Spleen (tissue), 11 donors: ENCODE results near the gene SHMT2. TPM values are rescaled to one million over a fixed set of nuclear protein-coding genes. Genes with fewer than 3 reads are reported as not detected.

Source experiments
- DNase-seq: peaks from one replicate; pipeline ENCODE4 v3.0.0-alpha.2; 2020
- H3K27ac ChIP-seq, 8 donors: fragments of 200-600 bp; sonication (generic) in 7 of 8; 1 replicate in 4 of 8; 2 replicates in 4 of 8; pipeline versions ENCODE4 v1.5.0 to v1.8.0; 2016 to 2021; ENCODE audit warnings: inconsistent platforms in 4 of 8, mild to moderate bottlenecking in 4 of 8, moderate library complexity in 1 of 8
- H3K27me3 ChIP-seq, 7 donors: fragments of 200-600 bp; sonication (generic) in 6 of 7; replicated peaks in 1 of 7; 1 replicate in 4 of 7; 2 replicates in 3 of 7; pipeline versions ENCODE4 v1.5.0 to v1.8.0; 2016 to 2021; ENCODE audit warnings: inconsistent platforms in 3 of 7, mild to moderate bottlenecking in 1 of 7
- H3K36me3 ChIP-seq, 6 donors: fragments of 200-600 bp; sonication (generic) in 5 of 6; 1 replicate in 4 of 6; 2 replicates in 2 of 6; pipeline versions ENCODE4 v1.5.0 to v1.8.0; 2016 to 2021; ENCODE audit warnings: inconsistent platforms in 2 of 6
- H3K4me1 ChIP-seq, 6 donors: fragments of 200-600 bp; sonication (generic) in 5 of 6; 1 replicate in 3 of 6; 2 replicates in 3 of 6; pipeline versions ENCODE4 v1.5.0 to v1.8.0; 2016 to 2021; ENCODE audit warnings: inconsistent platforms in 3 of 6
- H3K4me3 ChIP-seq, 8 donors: fragments of 200-600 bp; sonication (generic) in 7 of 8; 1 replicate in 4 of 8; 2 replicates in 4 of 8; pipeline versions ENCODE4 v1.5.0 to v1.8.0; 2016 to 2021; ENCODE audit warnings: inconsistent platforms in 4 of 8, mild to moderate bottlenecking in 4 of 8, moderate library complexity in 2 of 8
- H3K9me3 ChIP-seq, 8 donors: fragments of 200-600 bp; sonication (generic) in 7 of 8; 1 replicate in 4 of 8; 2 replicates in 4 of 8; pipeline versions ENCODE4 v1.5.0 to v1.8.0; 2016 to 2021; ENCODE audit warnings: inconsistent platforms in 4 of 8
- POLR2A ChIP-seq, 3 donors: fragments of 450-650 bp; IDR thresholded peaks; one replicate each; pipeline ENCODE4 v1.5.1; 2017; ENCODE audit warnings: antibody characterized with exemption in 3 of 3, mild to moderate bottlenecking in 1 of 3
- POLR2AphosphoS5 ChIP-seq, 3 donors: sonication (generic); formaldehyde crosslinking; IDR thresholded peaks; one replicate each; pipeline ENCODE4 v1.5.1; 2017; ENCODE audit warnings: antibody characterized with exemption in 3 of 3
- WGBS, 5 donors: extraction: QIAGEN DNeasy Blood & Tissue Kit in 3 of 5; methylation state at CpG; one replicate each; pipeline versions ENCODE4 v1.1.5 to v1.1.7; 2013 to 2018; 5-methylcytosine and 5-hydroxymethylcytosine counted together
- intact Hi-C: fragments of 100-400 bp; cut with DNase I; formaldehyde crosslinking; loops from one replicate; pipeline ENCODE4 v1.15.0; 2023; ENCODE audit warnings: low total_unique reads
- polyA plus RNA-seq, 3 donors: library from polyadenylated mRNA; stranded (reverse); fragments of 200-250 nt; gene quantifications; one replicate each; pipeline ENCODE4 v1.2.1, GENCODE V29; 2013
- total RNA-seq, 7 donors: library from RNA; depleted of rRNA in 3 of 7; stranded (reverse); fragments of >200 nt in 3 of 7; fragmentation: NEBNext Ultra II Directional in 4 of 7; extraction: Animal tissue kit (Norgen Biotek cat#: 25700) in 4 of 7; gene quantifications; one replicate each; pipeline versions ENCODE4 v1.1.0 to v1.2.1, GENCODE V29; 2016 to 2021
- TF ChIP-seq, protein P1 (sequence below), 11 experiments: fragments of 200-600 bp in 7 of 11; fragments of 450-650 bp in 4 of 11; sonication (generic) in 4 of 11; IDR thresholded peaks in 8 of 11; conservative IDR thresholded peaks in 3 of 11; 1 replicate in 7 of 11; 2 replicates in 4 of 11; pipeline versions ENCODE4 v1.4.0 to v1.8.0; 2016 to 2021; ENCODE audit warnings: antibody characterized with exemption in 11 of 11, inconsistent platforms in 4 of 11, mild to moderate bottlenecking in 1 of 11
- donor health status: healthy with polysubstance abuse.
- donor health status: DM: no; HTN: no; CAD: no; lungs with moderate emphysema.
- donor health status: DM: no; HTN: no; CAD: no.
- donor health status: Bipolar disorder and iron deficiency.
- donor health status: healthy.
- donor health status: DM: no; HTN: no; CAD: no.
- donor health status: DM: yes; HTN: yes; CAD: no.

Gene SHMT2
- total and polyA plus RNA-seq, 10 donors: 47.3 to 86.6 (median 62.9) TPM

DNA sequence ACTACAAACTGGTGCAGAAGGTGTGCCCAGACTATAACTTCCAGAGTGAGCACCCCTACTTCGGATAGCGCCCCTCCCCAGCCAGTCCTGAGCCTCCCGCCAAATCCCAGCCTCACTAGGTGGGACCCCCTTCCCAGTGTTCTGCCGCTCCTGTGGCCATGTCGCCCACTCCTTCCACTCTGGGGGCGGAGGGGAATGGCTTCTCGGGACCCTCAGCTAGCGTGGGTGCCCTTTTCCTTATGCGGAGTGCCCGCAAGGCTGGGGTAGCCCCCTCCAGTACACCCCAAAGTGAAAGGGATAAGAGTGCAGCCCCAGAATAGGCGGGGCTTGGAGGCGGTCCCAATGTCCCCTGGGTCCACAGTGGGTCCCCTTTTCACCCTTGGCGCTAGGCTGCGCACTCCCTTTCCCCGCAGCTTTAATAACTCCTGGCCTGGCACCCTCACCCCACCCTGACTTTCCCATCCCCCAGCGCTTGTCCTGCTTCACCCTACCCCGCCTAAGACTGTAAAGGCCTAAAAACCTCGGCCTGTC lies 3.8 kb upstream of the SHMT2 start:
- Histone ChIP-seq H3K4me1 (peaks cover 7 to 97% (median 57%) of the 10 kb centered on the region in 6 donors), H3K4me3 (peak overlapping the region in 1 of 8 donors; percentile 55), H3K27me3 (peaks cover 0 to 73% (median 66%) of the 10 kb centered on the region in 7 donors), H3K36me3 (no peaks in the 10 kb centered on the region), H3K9me3 (no peaks in the 10 kb centered on the region), H3K27ac (no peak overlapping the region)
- intact Hi-C loops: no loop called here
- DNase-seq: no peak
- 28 to 43% (median 31%) methylated on average over 18 of the region's 18 CpGs for WGBS, 5 donors
- TF ChIP-seq POLR2A (IDR thresholded peaks at IDR 0.05) (no peak), POLR2AphosphoS5 (IDR thresholded peaks at IDR 0.05) (no peak)
- TF ChIP-seq, protein P1, sequence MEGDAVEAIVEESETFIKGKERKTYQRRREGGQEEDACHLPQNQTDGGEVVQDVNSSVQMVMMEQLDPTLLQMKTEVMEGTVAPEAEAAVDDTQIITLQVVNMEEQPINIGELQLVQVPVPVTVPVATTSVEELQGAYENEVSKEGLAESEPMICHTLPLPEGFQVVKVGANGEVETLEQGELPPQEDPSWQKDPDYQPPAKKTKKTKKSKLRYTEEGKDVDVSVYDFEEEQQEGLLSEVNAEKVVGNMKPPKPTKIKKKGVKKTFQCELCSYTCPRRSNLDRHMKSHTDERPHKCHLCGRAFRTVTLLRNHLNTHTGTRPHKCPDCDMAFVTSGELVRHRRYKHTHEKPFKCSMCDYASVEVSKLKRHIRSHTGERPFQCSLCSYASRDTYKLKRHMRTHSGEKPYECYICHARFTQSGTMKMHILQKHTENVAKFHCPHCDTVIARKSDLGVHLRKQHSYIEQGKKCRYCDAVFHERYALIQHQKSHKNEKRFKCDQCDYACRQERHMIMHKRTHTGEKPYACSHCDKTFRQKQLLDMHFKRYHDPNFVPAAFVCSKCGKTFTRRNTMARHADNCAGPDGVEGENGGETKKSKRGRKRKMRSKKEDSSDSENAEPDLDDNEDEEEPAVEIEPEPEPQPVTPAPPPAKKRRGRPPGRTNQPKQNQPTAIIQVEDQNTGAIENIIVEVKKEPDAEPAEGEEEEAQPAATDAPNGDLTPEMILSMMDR (IDR thresholded peaks at IDR 0.05 in 8 of 11, conservative IDR thresholded peaks at IDR 0.05 in 3 of 11): no peak

DNA sequence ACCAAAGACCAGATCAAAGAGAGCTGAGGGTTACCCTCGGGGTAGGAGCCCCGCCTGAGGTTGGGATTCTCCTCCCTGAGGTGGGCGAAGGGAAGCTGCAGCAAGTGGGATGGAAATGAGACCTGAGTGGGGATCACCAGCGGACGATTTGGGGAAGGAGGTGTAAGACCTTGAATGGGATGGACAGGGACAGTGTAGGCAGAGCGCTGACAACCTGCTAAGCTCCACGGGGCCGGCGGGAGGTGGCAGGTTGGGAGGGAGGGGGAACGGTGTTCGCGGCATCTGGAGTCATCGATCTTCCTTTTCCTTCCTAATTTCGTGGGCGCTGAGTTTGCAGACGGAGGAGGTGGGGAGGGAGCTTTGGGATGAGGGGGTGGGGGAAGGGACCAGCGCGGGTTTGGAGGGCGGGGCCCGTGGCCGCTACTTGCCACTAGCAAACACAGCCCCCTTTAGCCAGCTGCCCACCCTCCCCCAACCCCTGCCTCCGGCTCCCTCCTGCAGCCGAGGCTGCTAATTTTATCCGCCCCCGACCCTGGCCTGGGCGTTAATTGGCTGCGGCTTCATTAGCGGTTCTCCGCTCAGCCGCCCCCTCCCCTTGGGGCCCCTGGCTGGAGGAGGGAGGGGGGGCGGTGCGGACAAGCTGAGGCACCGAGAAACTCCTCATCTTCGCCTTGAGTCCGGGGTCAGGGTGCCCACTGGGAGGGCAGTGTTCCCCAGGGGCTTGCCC lies 2.8 kb upstream of the SHMT2 start:
- 6 to 13% (median 11%) methylated on average over 24 to 35 of the region's 35 CpGs for whole genome bisulfite sequencing, 5 donors
- H3K4me1 ChIP-seq: peaks cover 14 to 97% (median 64%) of the 10 kb centered on the region in 6 donors

DNA sequence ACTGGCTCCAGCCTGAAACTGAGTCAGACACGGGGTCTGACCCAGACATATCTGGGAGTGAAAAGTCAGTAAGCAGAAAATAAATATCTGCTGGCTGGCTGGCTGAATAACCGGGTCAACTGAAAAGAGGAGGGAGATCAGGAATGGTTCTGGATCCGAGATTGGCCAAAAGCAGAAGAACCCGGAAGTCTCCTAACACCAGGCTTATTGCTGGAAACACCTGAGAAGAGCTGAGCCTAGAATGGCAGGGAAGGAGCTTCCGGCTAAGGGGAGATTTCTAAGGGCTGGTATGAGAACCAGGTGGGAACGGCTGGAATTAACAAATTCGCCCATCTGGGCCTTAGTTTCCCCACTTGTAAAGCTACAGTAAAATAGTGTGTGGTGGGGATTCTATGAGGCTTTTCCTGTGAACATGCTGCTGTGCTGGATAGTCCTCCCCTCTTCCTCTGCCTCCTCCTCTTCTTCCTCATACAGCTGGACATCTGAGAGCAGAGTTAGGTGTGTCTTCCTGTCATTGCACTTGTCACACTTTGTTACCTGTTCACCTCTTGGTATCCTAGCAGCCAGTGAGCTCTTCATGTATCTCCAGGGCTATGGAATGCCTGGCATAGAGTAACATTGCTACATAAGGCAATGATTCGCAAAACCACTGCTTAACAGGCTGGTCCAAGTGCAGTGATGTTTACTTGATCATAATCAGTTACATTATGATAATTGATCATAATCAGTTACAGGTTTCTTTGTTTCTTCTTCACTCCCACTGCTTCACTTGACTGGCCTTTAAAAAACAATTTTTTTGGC lies 2.0 kb upstream of the SHMT2 start:
- TF ChIP-seq, protein P1 (IDR thresholded peaks at IDR 0.05 in 8 of 11, conservative IDR thresholded peaks at IDR 0.05 in 3 of 11): no peak
- TF ChIP-seq POLR2AphosphoS5 (IDR thresholded peaks at IDR 0.05) (no peak), POLR2A (IDR thresholded peaks at IDR 0.05) (no peak)
- DNase-seq: no peak
- H3K36me3 ChIP-seq: peaks cover 0 to 17% (median 14%) of the 10 kb centered on the region in 6 donors
- WGBS, 5 donors: 39 to 58% (median 51%) methylated on average over 7 to 8 of the region's 8 CpGs
- H3K27ac ChIP-seq: no peak overlapping the region
- intact Hi-C loops: no loop called here
- H3K4me3 ChIP-seq: peak overlapping the region in 1 of 8 donors; percentile 51
- H3K4me1 ChIP-seq: peaks cover 14 to 97% (median 68%) of the 10 kb centered on the region in 6 donors
- no peaks in the 10 kb centered on the region for H3K9me3 ChIP-seq
- peaks cover 0 to 56% (median 48%) of the 10 kb centered on the region in 7 donors for H3K27me3 ChIP-seq

More for the DNA sequence above, 2.8 kb upstream of the SHMT2 start:
- Histone ChIP-seq H3K36me3 (peaks cover 0 to 9% (median 6%) of the 10 kb centered on the region in 6 donors), H3K27me3 (peaks cover 0 to 63% (median 56%) of the 10 kb centered on the region in 7 donors), H3K27ac (no peak overlapping the region), H3K4me3 (peak overlapping the region in 1 of 8 donors; percentile 51), H3K9me3 (no peaks in the 10 kb centered on the region)
- TF ChIP-seq, protein P1 (IDR thresholded peaks at IDR 0.05 in 8 of 11, conservative IDR thresholded peaks at IDR 0.05 in 3 of 11): no peak
- intact Hi-C loops: no loop called here
- DNase-seq: peak; percentile 73
